ENCODE results near the gene ITPK1.
"Not testable (repeated sequence)": the region's sequence is repeated elsewhere in the genome, so short reads cannot be mapped to it uniquely, and the experiment has no call there.

ITPK1 gene

DNA sequence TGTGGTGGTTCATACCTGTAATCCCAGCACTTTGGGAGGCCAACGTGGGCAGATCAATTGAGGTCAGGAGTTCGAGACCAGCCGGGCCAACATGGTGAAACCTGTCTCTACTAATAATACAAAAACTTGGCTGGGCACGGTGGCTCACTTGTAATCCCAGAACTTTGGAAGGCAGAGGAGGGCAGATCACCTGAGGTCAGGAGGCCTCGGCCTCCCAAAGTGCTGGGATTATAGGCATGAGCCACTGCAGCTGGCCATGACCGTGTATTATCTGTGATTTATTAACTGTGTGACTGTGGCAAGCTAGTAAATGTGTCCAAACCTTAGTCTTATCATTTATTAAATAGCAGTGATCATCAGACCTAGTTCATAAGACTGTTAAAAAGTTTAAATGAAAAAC is 7.1 kb upstream of the ITPK1 start:
- Histone ChIP-seq H3K4me1 (ENCODE audit: control insufficient read depth, insufficient read depth, low read length) (no peaks in the 10 kb centered on the region), H3K27me3 (ENCODE audit: control insufficient read depth, insufficient read depth, low read length) (no peaks in the 10 kb centered on the region), H3K9me3 (ENCODE audit: control insufficient read depth, insufficient read depth, low read length) (no peaks in the 10 kb centered on the region), H3K4me3 (ENCODE audit: low read depth, low read length) (no peak overlapping the region), H3K36me3 (ENCODE audit: control insufficient read depth, insufficient read depth, low read length) (no peaks in the 10 kb centered on the region), H3K9ac (ENCODE audit: low read depth, low read length) (no peak overlapping the region)

GRCh38 chr14:93121030-93121834 is 5.5 kb upstream of the ITPK1 start:
- Histone ChIP-seq H3K27me3 (ENCODE audit: control insufficient read depth, insufficient read depth, low read length) (no peaks in the 10 kb centered on the region), H3K9ac (ENCODE audit: low read depth, low read length) (no peak overlapping the region), H3K4me3 (ENCODE audit: low read depth, low read length) (no peak overlapping the region), H3K36me3 (ENCODE audit: control insufficient read depth, insufficient read depth, low read length) (no peaks in the 10 kb centered on the region), H3K4me1 (ENCODE audit: control insufficient read depth, insufficient read depth, low read length) (peaks cover 3% of the 10 kb centered on the region), H3K9me3 (ENCODE audit: control insufficient read depth, insufficient read depth, low read length) (no peaks in the 10 kb centered on the region)

GRCh38 chr14:93120517-93120916 is 4.8 kb upstream of the ITPK1 start:
- Histone ChIP-seq H3K9me3 (ENCODE audit: control insufficient read depth, insufficient read depth, low read length) (no peaks in the 10 kb centered on the region), H3K4me1 (ENCODE audit: control insufficient read depth, insufficient read depth, low read length) (peaks cover 3% of the 10 kb centered on the region), H3K4me3 (ENCODE audit: low read depth, low read length) (no peak overlapping the region), H3K36me3 (ENCODE audit: control insufficient read depth, insufficient read depth, low read length) (no peaks in the 10 kb centered on the region), H3K9ac (ENCODE audit: low read depth, low read length) (no peak overlapping the region), H3K27me3 (ENCODE audit: control insufficient read depth, insufficient read depth, low read length) (no peaks in the 10 kb centered on the region)

DNA sequence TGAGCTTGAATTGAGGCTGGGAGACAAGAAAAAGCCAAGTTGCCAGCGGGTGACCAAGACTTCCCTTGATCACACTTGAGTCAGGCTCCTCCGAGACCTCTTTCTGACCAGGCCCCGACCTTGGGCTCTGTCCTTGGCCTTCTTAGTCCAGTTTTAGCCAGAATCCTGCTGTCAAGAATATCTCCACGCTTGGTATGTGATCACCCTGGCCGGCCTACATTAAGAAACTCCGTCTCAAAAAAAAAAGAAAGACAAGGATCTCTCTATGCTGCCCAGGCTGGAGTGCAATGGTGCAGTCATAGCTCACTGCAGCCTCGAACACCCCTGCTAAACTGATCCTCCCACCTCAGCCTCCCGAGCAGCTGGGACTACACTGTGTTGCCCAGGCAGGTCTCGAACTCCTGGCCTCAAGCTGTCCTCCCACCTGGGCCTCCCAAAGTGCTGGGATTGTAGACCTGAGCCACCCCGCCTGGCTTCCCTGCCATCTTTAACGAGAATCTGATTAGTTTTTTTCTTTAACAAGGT is 1.0 kb upstream of the ITPK1 start:
- Histone ChIP-seq H3K4me3 (ENCODE audit: low read depth, low read length) (peak overlapping the region; percentile 63), H3K9me3 (ENCODE audit: control insufficient read depth, insufficient read depth, low read length) (no peaks in the 10 kb centered on the region), H3K27me3 (ENCODE audit: control insufficient read depth, insufficient read depth, low read length) (no peaks in the 10 kb centered on the region), H3K9ac (ENCODE audit: low read depth, low read length) (no peak overlapping the region), H3K4me1 (ENCODE audit: control insufficient read depth, insufficient read depth, low read length) (peaks cover 15% of the 10 kb centered on the region), H3K36me3 (ENCODE audit: control insufficient read depth, insufficient read depth, low read length) (no peaks in the 10 kb centered on the region)

GRCh38 chr14:93115069-93115820 is 480 bp downstream of the ITPK1 start:
- Histone ChIP-seq H3K9me3 (ENCODE audit: control insufficient read depth, insufficient read depth, low read length) (no peaks in the 10 kb centered on the region), H3K27me3 (ENCODE audit: control insufficient read depth, insufficient read depth, low read length) (no peaks in the 10 kb centered on the region), H3K4me3 (ENCODE audit: low read depth, low read length) (peak overlapping the region; percentile 92), H3K4me1 (ENCODE audit: control insufficient read depth, insufficient read depth, low read length) (peaks cover 15% of the 10 kb centered on the region), H3K9ac (ENCODE audit: low read depth, low read length) (no peak overlapping the region), H3K36me3 (ENCODE audit: control insufficient read depth, insufficient read depth, low read length) (no peaks in the 10 kb centered on the region)

GRCh38 chr14:93114713-93115068 is 1.0 kb downstream of the ITPK1 start:
- Histone ChIP-seq H3K9me3 (ENCODE audit: control insufficient read depth, insufficient read depth, low read length) (no peaks in the 10 kb centered on the region), H3K4me3 (ENCODE audit: low read depth, low read length) (peak overlapping the region; percentile 92), H3K36me3 (ENCODE audit: control insufficient read depth, insufficient read depth, low read length) (peaks cover 4% of the 10 kb centered on the region), H3K27me3 (ENCODE audit: control insufficient read depth, insufficient read depth, low read length) (no peaks in the 10 kb centered on the region), H3K4me1 (ENCODE audit: control insufficient read depth, insufficient read depth, low read length) (peaks cover 19% of the 10 kb centered on the region), H3K9ac (ENCODE audit: low read depth, low read length) (peak overlapping the region; percentile 70)

- Histone ChIP-seq H3K9me3 (ENCODE audit: control insufficient read depth, insufficient read depth, low read length) (no peaks in the 10 kb centered on the region), H3K4me3 (ENCODE audit: low read depth, low read length) (peak overlapping the region; percentile 92), H3K4me1 (ENCODE audit: control insufficient read depth, insufficient read depth, low read length) (peaks cover 19% of the 10 kb centered on the region), H3K9ac (ENCODE audit: low read depth, low read length) (peak overlapping the region; percentile 70), H3K27me3 (ENCODE audit: control insufficient read depth, insufficient read depth, low read length) (no peaks in the 10 kb centered on the region), H3K36me3 (ENCODE audit: control insufficient read depth, insufficient read depth, low read length) (peaks cover 5% of the 10 kb centered on the region)
These were observed 1.5 kb downstream of the ITPK1 start for GRCh38 chr14:93114068-93114710.

- H3K4me3 ChIP-seq (ENCODE audit: low read depth, low read length): peak overlapping the region; percentile 92
- peaks cover 19% of the 10 kb centered on the region for H3K4me1 ChIP-seq (ENCODE audit: control insufficient read depth, insufficient read depth, low read length)
- no peaks in the 10 kb centered on the region for H3K9me3 ChIP-seq (ENCODE audit: control insufficient read depth, insufficient read depth, low read length)
- no peaks in the 10 kb centered on the region for H3K27me3 ChIP-seq (ENCODE audit: control insufficient read depth, insufficient read depth, low read length)
- peaks cover 5% of the 10 kb centered on the region for H3K36me3 ChIP-seq (ENCODE audit: control insufficient read depth, insufficient read depth, low read length)
- H3K9ac ChIP-seq (ENCODE audit: low read depth, low read length): no peak overlapping the region
These were observed 2.1 kb downstream of the ITPK1 start for GRCh38 chr14:93113678-93114067.

GRCh38 chr14:93112891-93113677 is 2.6 kb downstream of the ITPK1 start:
- H3K4me1 ChIP-seq (ENCODE audit: control insufficient read depth, insufficient read depth, low read length): peaks cover 19% of the 10 kb centered on the region
- H3K27me3 ChIP-seq (ENCODE audit: control insufficient read depth, insufficient read depth, low read length): no peaks in the 10 kb centered on the region
- peaks cover 5% of the 10 kb centered on the region for H3K36me3 ChIP-seq (ENCODE audit: control insufficient read depth, insufficient read depth, low read length)
- no peak overlapping the region for H3K9ac ChIP-seq (ENCODE audit: low read depth, low read length)
- H3K9me3 ChIP-seq (ENCODE audit: control insufficient read depth, insufficient read depth, low read length): no peaks in the 10 kb centered on the region
- H3K4me3 ChIP-seq (ENCODE audit: low read depth, low read length): peak overlapping the region; percentile 92

GRCh38 chr14:93111541-93111940 is 4.2 kb downstream of the ITPK1 start:
- H3K36me3 ChIP-seq (ENCODE audit: control insufficient read depth, insufficient read depth, low read length); H3K9ac ChIP-seq (ENCODE audit: low read depth, low read length); H3K9me3 ChIP-seq (ENCODE audit: control insufficient read depth, insufficient read depth, low read length); H3K4me3 ChIP-seq (ENCODE audit: low read depth, low read length); H3K27me3 ChIP-seq (ENCODE audit: control insufficient read depth, insufficient read depth, low read length): not testable (repeated sequence)
- H3K4me1 ChIP-seq (ENCODE audit: control insufficient read depth, insufficient read depth, low read length): peaks cover 18% of the 10 kb centered on the region

DNA sequence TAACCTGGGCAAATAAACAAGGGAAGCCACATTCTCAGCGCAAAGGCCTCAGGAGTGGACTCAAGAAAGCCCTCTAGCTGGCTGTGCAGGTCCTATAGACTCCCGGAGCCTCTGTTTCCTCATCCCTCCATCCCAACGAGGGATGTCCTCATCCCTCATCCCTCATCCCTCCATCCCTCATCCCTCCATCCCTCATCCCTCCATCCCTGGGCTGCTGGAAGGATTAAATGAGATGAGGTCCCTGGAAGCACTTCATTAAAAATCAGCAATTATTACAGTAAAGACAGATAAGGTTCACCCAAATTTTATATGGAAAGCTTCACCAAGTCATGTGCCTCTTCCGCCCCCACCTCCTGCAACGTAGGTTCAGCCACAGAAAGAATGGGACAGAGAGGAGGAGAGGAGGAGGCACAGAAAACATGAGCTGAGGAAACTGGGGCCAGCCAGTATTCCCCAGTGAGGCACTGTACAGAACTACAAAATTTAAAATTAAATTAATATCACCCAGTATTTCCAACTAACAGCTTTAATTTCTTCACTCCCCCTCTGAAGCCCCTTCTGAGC is 4.8 kb downstream of the ITPK1 start:
- no peaks in the 10 kb centered on the region for H3K27me3 ChIP-seq (ENCODE audit: control insufficient read depth, insufficient read depth, low read length)
- no peak overlapping the region for H3K9ac ChIP-seq (ENCODE audit: low read depth, low read length)
- H3K4me1 ChIP-seq (ENCODE audit: control insufficient read depth, insufficient read depth, low read length): peaks cover 17% of the 10 kb centered on the region
- H3K36me3 ChIP-seq (ENCODE audit: control insufficient read depth, insufficient read depth, low read length): peaks cover 5% of the 10 kb centered on the region
- H3K9me3 ChIP-seq (ENCODE audit: control insufficient read depth, insufficient read depth, low read length): no peaks in the 10 kb centered on the region
- no peak overlapping the region for H3K4me3 ChIP-seq (ENCODE audit: low read depth, low read length)
